ENCODE data around the gene PRM3.

DNA sequence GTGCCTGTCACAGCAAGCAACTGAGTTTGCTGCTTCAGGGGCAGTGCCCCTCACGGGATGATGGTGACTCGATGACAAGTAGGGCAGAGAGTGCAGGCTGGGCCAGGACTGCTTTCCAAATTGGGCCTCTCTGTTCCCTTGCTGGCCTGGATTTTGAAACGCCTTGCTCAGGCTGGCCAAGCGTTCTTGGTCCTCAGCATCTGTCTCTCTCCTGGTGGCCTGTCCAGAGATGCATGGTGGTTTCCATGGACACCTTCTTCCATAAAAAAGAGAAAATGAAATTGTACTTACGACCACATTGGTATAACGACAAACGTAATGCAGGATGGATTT, 27.1 kb upstream of the PRM3 start:
- TF ChIP-seq EZH2phosphoT487 (IDR thresholded peaks at IDR 0.05; ENCODE audit: insufficient read depth, low read depth) (no peak), EZH2 (IDR thresholded peaks at IDR 0.05; ENCODE audit: insufficient read depth, poor library complexity, severe bottlenecking) (no peak)

All from GM23248 (cell line).